GOT3 (cell line): Measurements from ENCODE around the gene ALOXE3.
"Not testable (repeated sequence)": the region's sequence is repeated elsewhere in the genome, so short reads cannot be mapped to it uniquely, and the experiment has no call there.

Experiments
- DNase-seq: peaks from one replicate; lab custom pipeline; 2025; ENCODE audit warnings: mixed read lengths; lab: John Stamatoyannopoulos, UW

The ALOXE3 gene

GRCh38 chr17:8072341-8072728 is 46.0 kb downstream of the ALOXE3 start:
- DNase-seq = no peak

GRCh38 chr17:8071496-8071895 is 46.8 kb downstream of the ALOXE3 start:
- no peak for DNase-seq

GRCh38 chr17:8069587-8069860 is 48.8 kb downstream of the ALOXE3 start:
- no peak for DNase-seq

- no peak for DNase-seq
Measured at GRCh38 chr17:8068736-8069586, 49.4 kb downstream of the ALOXE3 start.

- no peak for DNase-seq
Measured at GRCh38 chr17:8067806-8068205, 50.5 kb downstream of the ALOXE3 start.

GRCh38 chr17:8066841-8067775 is 51.2 kb downstream of the ALOXE3 start:
- no peak for DNase-seq

GRCh38 chr17:8064561-8065019 is 53.7 kb downstream of the ALOXE3 start:
- no peak for DNase-seq

- no peak for DNase-seq
Measured at GRCh38 chr17:8063761-8064534, 54.4 kb downstream of the ALOXE3 start.

- no peak for DNase-seq
Measured at GRCh38 chr17:8062807-8063483, 55.4 kb downstream of the ALOXE3 start.

- no peak for DNase-seq
Measured at GRCh38 chr17:8062435-8062806, 55.9 kb downstream of the ALOXE3 start.

GRCh38 chr17:8061851-8062250 is 56.5 kb downstream of the ALOXE3 start:
- not testable (repeated sequence) for DNase-seq

- no peak for DNase-seq
Measured at GRCh38 chr17:8060274-8060673, 58.0 kb downstream of the ALOXE3 start.

GRCh38 chr17:8059131-8059530 is 59.2 kb downstream of the ALOXE3 start:
- no peak for DNase-seq

GRCh38 chr17:8057691-8058114 is 60.6 kb downstream of the ALOXE3 start:
- no peak for DNase-seq

- DNase-seq = no peak
Measured at GRCh38 chr17:8056976-8057625, 61.2 kb downstream of the ALOXE3 start.

- DNase-seq = no peak
Measured at GRCh38 chr17:8056232-8056975, 61.9 kb downstream of the ALOXE3 start.

- no peak for DNase-seq
Measured at GRCh38 chr17:8055851-8056231, 62.5 kb downstream of the ALOXE3 start.

- no peak for DNase-seq
Measured at GRCh38 chr17:8053600-8053999, 64.7 kb downstream of the ALOXE3 start.

- DNase-seq = no peak
Measured at GRCh38 chr17:8052256-8053252, 65.8 kb downstream of the ALOXE3 start.
